SHP77 treated with DMSO at 0.1 percent for 48 hours (cell line): ENCODE measurements around the gene CMSS1.
"Not testable (repeated sequence)": the region's sequence is repeated elsewhere in the genome, so short reads cannot be mapped to it uniquely, and the experiment has no call there.

Experiments
- DNase-seq: peaks from one replicate; lab custom pipeline; 2025; lab: John Stamatoyannopoulos, UW

CMSS1 gene

GRCh38 chr3:99818818-99819217 lies 1.2 kb downstream of the CMSS1 start:
- DNase-seq, result no peak

- DNase-seq, result no peak
Measured at GRCh38 chr3:99823723-99824711, 6.4 kb downstream of the CMSS1 start.

- DNase-seq, result no peak
Measured at GRCh38 chr3:99825004-99825640, 7.5 kb downstream of the CMSS1 start.

- DNase-seq, result no peak
Measured at GRCh38 chr3:99829844-99830243, 12.2 kb downstream of the CMSS1 start.

GRCh38 chr3:99833617-99834205 lies 16.0 kb downstream of the CMSS1 start:
- no peak for DNase-seq

GRCh38 chr3:99834211-99834957 lies 16.7 kb downstream of the CMSS1 start:
- DNase-seq, result no peak

GRCh38 chr3:99836681-99837080 lies 19.0 kb downstream of the CMSS1 start:
- DNase-seq, result no peak

GRCh38 chr3:99837715-99838114 lies 20.1 kb downstream of the CMSS1 start:
- DNase-seq, result no peak

- no peak for DNase-seq
Measured at GRCh38 chr3:99838755-99839154, 21.1 kb downstream of the CMSS1 start.

GRCh38 chr3:99839613-99840012 lies 22.0 kb downstream of the CMSS1 start:
- no peak for DNase-seq

- DNase-seq, result not testable (repeated sequence)
Measured at GRCh38 chr3:99841949-99842348, 24.3 kb downstream of the CMSS1 start.

GRCh38 chr3:99842826-99843589 lies 25.3 kb downstream of the CMSS1 start:
- DNase-seq, result no peak

- no peak for DNase-seq
Measured at GRCh38 chr3:99843590-99844258, 26.1 kb downstream of the CMSS1 start.

GRCh38 chr3:99845331-99845730 lies 27.7 kb downstream of the CMSS1 start:
- no peak for DNase-seq

- no peak for DNase-seq
Measured at GRCh38 chr3:99845999-99846398, 28.3 kb downstream of the CMSS1 start.

- DNase-seq, result no peak
Measured at GRCh38 chr3:99846477-99847160, 29.0 kb downstream of the CMSS1 start.

- no peak for DNase-seq
Measured at GRCh38 chr3:99848433-99848832, 30.8 kb downstream of the CMSS1 start.

GRCh38 chr3:99850608-99851007 lies 32.9 kb downstream of the CMSS1 start:
- DNase-seq, result no peak

- DNase-seq, result no peak
Measured at GRCh38 chr3:99851955-99852354, 34.3 kb downstream of the CMSS1 start.

- no peak for DNase-seq
Measured at GRCh38 chr3:99852851-99853250, 35.2 kb downstream of the CMSS1 start.
